Spinal cord (tissue), 10 donors: ENCODE data around the gene TRPM2. TPM values are rescaled to one million over a fixed set of nuclear protein-coding genes. Genes with fewer than 3 reads are reported as not detected.

Source experiments
- DNase-seq, 6 donors: peaks; one replicate each; pipeline versions ENCODE4 v3.0.0 to v3.0.0-alpha.2; 2013 to 2015; ENCODE audit warnings: low spot score in 6 of 6, low read depth in 4 of 6
- H3K27ac ChIP-seq: one replicate; pipeline ENCODE4 v1.5.1; 2013; ENCODE audit warnings: low read depth, low read length, control low read depth
- H3K27me3 ChIP-seq: one replicate; pipeline ENCODE4 v1.6.1; 2013; ENCODE audit warnings: low read length; ENCODE audit not compliant: control insufficient read depth, insufficient read depth
- H3K36me3 ChIP-seq: one replicate; pipeline ENCODE4 v1.6.1; 2013; ENCODE audit warnings: low read length; ENCODE audit not compliant: control insufficient read depth, insufficient read depth
- H3K4me1 ChIP-seq: one replicate; pipeline ENCODE4 v1.6.1; 2013; ENCODE audit warnings: low read length; ENCODE audit not compliant: control insufficient read depth, insufficient read depth
- H3K4me3 ChIP-seq: one replicate; pipeline ENCODE4 v1.5.1; 2013; ENCODE audit warnings: low read depth, low read length, control low read depth
- H3K9me3 ChIP-seq: one replicate; pipeline ENCODE4 v1.6.1; 2013; ENCODE audit warnings: low read length; ENCODE audit not compliant: control insufficient read depth, insufficient read depth
- WGBS: methylation state at CpG from one replicate; pipeline ENCODE4 v1.1.5; 2013; ENCODE audit warnings: missing lambda C conversion rate; ENCODE audit not compliant: insufficient coverage; 5-methylcytosine and 5-hydroxymethylcytosine counted together
- polyA plus RNA-seq, 2 donors: library from polyadenylated mRNA; unstranded; fragments of 120-200 nt; gene quantifications; one replicate each; pipeline ENCODE4 v1.2.1, GENCODE V29; 2013; ENCODE audit not compliant: insufficient read length in 2 of 2
- total RNA-seq, 2 donors: library from RNA; depleted of rRNA in 1 of 2; stranded (reverse); fragments of 120-200 nt in 1 of 2; fragments of >200 nt in 1 of 2; gene quantifications; one replicate each; pipeline versions ENCODE4 v1.2.3 to v1.2.4, GENCODE V29; 2013 to 2014
- donor health status: healthy.

Gene TRPM2
- total and polyA plus RNA-seq, 4 donors: 4.0 to 21.4 (median 14.5) TPM

- WGBS: 80% methylated on average over 34 of the region's 34 CpGs
- H3K27ac ChIP-seq: no peak overlapping the region
- no peak for DNase-seq
These were observed 85.2 kb downstream of the TRPM2 start for GRCh38 chr21:44438531-44439210.

GRCh38 chr21:44439211-44439600 lies 85.8 kb downstream of the TRPM2 start:
- no peak overlapping the region for H3K27ac ChIP-seq
- WGBS: 78% methylated on average over 11 of the region's 11 CpGs
- H3K4me3 ChIP-seq: no peak overlapping the region
- H3K9me3 ChIP-seq: no peaks in the 10 kb centered on the region
- no peaks in the 10 kb centered on the region for H3K4me1 ChIP-seq
- H3K27me3 ChIP-seq: no peaks in the 10 kb centered on the region
- DNase-seq: no peak
- peaks cover 76% of the 10 kb centered on the region for H3K36me3 ChIP-seq

More at GRCh38 chr21:44438531-44439210, 85.2 kb downstream of the TRPM2 start:
- no peaks in the 10 kb centered on the region for H3K9me3 ChIP-seq
- H3K4me1 ChIP-seq: no peaks in the 10 kb centered on the region
- peaks cover 76% of the 10 kb centered on the region for H3K36me3 ChIP-seq
- H3K27me3 ChIP-seq: no peaks in the 10 kb centered on the region
- no peak overlapping the region for H3K4me3 ChIP-seq

- Histone ChIP-seq H3K9me3 (no peaks in the 10 kb centered on the region), H3K27me3 (no peaks in the 10 kb centered on the region), H3K4me3 (no peak overlapping the region), H3K36me3 (peaks cover 65% of the 10 kb centered on the region), H3K4me1 (no peaks in the 10 kb centered on the region), H3K27ac (no peak overlapping the region)
- WGBS: 89% methylated on average over 28 of the region's 33 CpGs
- DNase-seq: no peak
These were observed 87.0 kb downstream of the TRPM2 start for GRCh38 chr21:44440241-44441040.

GRCh38 chr21:44441041-44441400 lies 87.6 kb downstream of the TRPM2 start:
- Histone ChIP-seq H3K9me3 (no peaks in the 10 kb centered on the region), H3K4me1 (no peaks in the 10 kb centered on the region), H3K27me3 (no peaks in the 10 kb centered on the region), H3K4me3 (no peak overlapping the region), H3K27ac (no peak overlapping the region), H3K36me3 (peaks cover 60% of the 10 kb centered on the region)
- DNase-seq: no peak
- 82% methylated on average over 10 of the region's 10 CpGs for WGBS

GRCh38 chr21:44441581-44442265 lies 88.3 kb downstream of the TRPM2 start:
- no peak for DNase-seq
- Histone ChIP-seq H3K4me3 (no peak overlapping the region), H3K9me3 (no peaks in the 10 kb centered on the region), H3K27me3 (no peaks in the 10 kb centered on the region), H3K36me3 (peaks cover 55% of the 10 kb centered on the region), H3K27ac (no peak overlapping the region), H3K4me1 (no peaks in the 10 kb centered on the region)
- 89% methylated on average over 20 of the region's 20 CpGs for WGBS

GRCh38 chr21:44442266-44443125 lies 89.1 kb downstream of the TRPM2 start:
- no peak for DNase-seq

GRCh38 chr21:44443291-44443890 lies 90.0 kb downstream of the TRPM2 start:
- Histone ChIP-seq H3K36me3 (peaks cover 39% of the 10 kb centered on the region), H3K4me1 (no peaks in the 10 kb centered on the region), H3K9me3 (no peaks in the 10 kb centered on the region), H3K4me3 (no peak overlapping the region), H3K27ac (no peak overlapping the region), H3K27me3 (no peaks in the 10 kb centered on the region)
- WGBS: 83% methylated on average over 17 of the region's 17 CpGs
- DNase-seq: no peak

More at GRCh38 chr21:44442266-44443125, 89.1 kb downstream of the TRPM2 start:
- Histone ChIP-seq H3K27ac (no peak overlapping the region), H3K36me3 (peaks cover 48% of the 10 kb centered on the region), H3K27me3 (no peaks in the 10 kb centered on the region), H3K4me3 (no peak overlapping the region), H3K9me3 (no peaks in the 10 kb centered on the region), H3K4me1 (no peaks in the 10 kb centered on the region)
- 69% methylated on average over 18 of the region's 19 CpGs for WGBS

GRCh38 chr21:44443891-44444285 lies 90.5 kb downstream of the TRPM2 start:
- Histone ChIP-seq H3K27me3 (no peaks in the 10 kb centered on the region), H3K4me1 (no peaks in the 10 kb centered on the region), H3K36me3 (peaks cover 34% of the 10 kb centered on the region), H3K4me3 (no peak overlapping the region), H3K9me3 (no peaks in the 10 kb centered on the region), H3K27ac (no peak overlapping the region)
- 86% methylated on average over 11 of the region's 12 CpGs for WGBS
- no peak for DNase-seq
